Activated naive CD8-positive, alpha-beta T cell (primary cell): ENCODE measurements around the gene NKX3-2.

ENCODE experiments used
- H3K27ac Mint-ChIP-seq: one replicate; pipeline ENCODE4 v1.8.0; 2021; ENCODE audit warnings: mixed read lengths
- H3K27me3 Mint-ChIP-seq: one replicate; pipeline ENCODE4 v1.8.0; 2021; ENCODE audit warnings: mixed read lengths
- H3K36me3 Mint-ChIP-seq: one replicate; pipeline ENCODE4 v1.8.0; 2021; ENCODE audit warnings: mixed read lengths
- H3K4me1 Mint-ChIP-seq: one replicate; pipeline ENCODE4 v1.8.0; 2021; ENCODE audit warnings: low read depth, mixed read lengths
- H3K4me3 Mint-ChIP-seq: one replicate; pipeline ENCODE4 v1.8.0; 2021; ENCODE audit warnings: mild to moderate bottlenecking, mixed read lengths
- H3K9me3 Mint-ChIP-seq: one replicate; pipeline ENCODE4 v1.8.0; 2021; ENCODE audit warnings: low read depth, mixed read lengths

NKX3-2 gene

DNA sequence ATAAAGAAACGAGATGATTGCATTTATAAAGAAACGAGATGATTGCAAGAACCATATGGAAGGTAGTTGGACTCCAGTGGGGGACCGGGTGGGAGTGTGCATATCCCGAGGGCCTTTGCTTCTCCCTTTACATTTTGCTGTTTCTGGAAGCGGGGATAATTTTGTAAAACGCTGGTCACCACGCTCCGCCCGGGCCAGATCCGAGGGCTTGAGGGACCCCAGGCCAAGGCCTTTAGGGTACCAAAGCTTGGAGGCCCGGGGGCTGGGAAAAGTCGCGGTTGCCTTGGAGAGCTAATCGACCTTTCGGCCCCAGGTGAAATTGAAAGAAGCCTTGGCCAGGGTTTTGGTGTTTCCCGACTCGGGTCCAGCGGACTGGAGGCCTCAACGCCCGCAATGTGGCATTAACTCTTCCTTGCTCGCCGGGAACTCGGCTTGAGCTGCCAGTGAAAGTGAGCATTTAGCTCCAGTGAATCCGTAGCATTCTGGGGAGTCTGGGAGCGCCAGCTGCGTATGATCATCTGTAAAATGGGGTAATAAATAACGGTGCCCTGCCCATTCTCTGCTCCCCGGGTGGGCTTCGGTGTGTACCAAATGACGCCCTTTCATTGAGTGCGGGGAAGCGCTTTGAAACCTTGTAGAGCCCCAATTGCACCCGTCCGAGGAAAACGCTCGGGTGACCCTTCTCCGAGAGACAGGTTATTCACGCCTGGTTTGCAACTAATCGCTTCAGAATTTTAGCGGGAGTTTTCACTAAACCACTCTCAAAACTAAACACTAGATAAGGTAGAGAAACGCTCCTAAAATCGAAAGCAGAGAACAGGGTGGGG is 4.5 kb downstream of the NKX3-2 start:
- no peak overlapping the region for H3K27ac Mint-ChIP-seq

DNA sequence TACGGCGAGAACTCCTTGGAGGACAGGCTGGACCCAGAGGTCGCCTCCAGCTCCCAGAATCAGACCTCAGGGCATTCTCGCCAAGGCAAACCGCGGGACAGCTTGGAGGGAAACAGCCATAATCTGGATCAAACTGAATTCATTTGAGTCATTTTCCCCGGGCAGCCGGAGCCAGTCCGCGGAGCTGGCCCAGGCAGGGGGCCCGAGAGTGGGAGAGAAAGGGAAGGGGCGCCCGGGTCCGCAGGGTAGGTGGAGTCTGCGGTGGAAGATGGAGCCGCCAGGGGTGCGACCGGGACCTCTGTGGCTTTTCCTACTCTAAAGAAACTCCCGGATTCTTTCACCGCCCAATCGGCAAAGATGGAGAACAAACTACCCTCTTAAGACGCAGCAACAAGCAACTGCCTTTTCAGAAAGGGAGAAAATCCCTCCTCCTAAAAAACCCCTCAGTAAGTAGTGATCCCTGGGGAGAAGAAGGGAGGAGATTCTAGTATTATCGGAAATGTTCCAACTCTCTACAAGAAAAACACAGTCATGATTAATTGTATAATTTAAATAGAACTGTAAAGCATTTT is 5.2 kb downstream of the NKX3-2 start:
- H3K27ac Mint-ChIP-seq = no peak overlapping the region
- peak overlapping the region; percentile 65 for H3K4me3 Mint-ChIP-seq
- H3K27me3 Mint-ChIP-seq = peaks cover 52% of the 10 kb centered on the region
- peaks cover 40% of the 10 kb centered on the region for H3K4me1 Mint-ChIP-seq
- H3K9me3 Mint-ChIP-seq = no peaks in the 10 kb centered on the region
- peaks cover 9% of the 10 kb centered on the region for H3K36me3 Mint-ChIP-seq

More for the DNA sequence above, 4.5 kb downstream of the NKX3-2 start:
- peaks cover 49% of the 10 kb centered on the region for H3K27me3 Mint-ChIP-seq
- peaks cover 38% of the 10 kb centered on the region for H3K4me1 Mint-ChIP-seq
- peak overlapping the region; percentile 35 for H3K4me3 Mint-ChIP-seq
- peaks cover 9% of the 10 kb centered on the region for H3K36me3 Mint-ChIP-seq
- no peaks in the 10 kb centered on the region for H3K9me3 Mint-ChIP-seq

DNA sequence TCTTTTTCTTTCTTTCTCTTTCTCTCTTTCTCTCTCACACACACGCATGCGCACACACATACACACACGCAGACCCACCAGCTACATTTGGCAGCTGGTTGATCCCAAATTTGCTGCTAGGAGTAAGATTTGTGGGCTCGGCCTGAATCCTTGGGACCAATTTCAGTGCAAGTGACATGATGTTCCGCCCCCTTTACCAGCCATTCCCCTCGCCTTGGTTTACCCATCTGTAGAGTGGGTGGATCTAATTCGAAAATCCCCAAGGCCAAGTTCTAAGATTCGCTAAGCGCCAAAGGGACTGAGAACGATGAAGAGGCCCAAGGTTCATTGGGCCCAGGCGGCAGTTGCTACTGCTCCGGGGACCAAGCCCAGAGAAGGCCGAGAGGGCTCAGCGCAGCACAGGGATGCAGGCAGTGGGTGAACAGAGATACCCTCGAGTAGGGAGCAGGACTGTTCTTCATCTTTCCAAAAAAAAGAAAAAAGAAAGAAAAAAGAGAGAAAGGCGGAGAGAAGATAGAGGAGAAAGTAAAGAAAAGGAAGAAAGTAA is 5.8 kb downstream of the NKX3-2 start:
- peak overlapping the region; percentile 76 for H3K27ac Mint-ChIP-seq
- H3K4me3 Mint-ChIP-seq = peak overlapping the region; percentile 65
- H3K4me1 Mint-ChIP-seq = peaks cover 42% of the 10 kb centered on the region
- peaks cover 9% of the 10 kb centered on the region for H3K36me3 Mint-ChIP-seq
- peaks cover 56% of the 10 kb centered on the region for H3K27me3 Mint-ChIP-seq
- H3K9me3 Mint-ChIP-seq = no peaks in the 10 kb centered on the region

DNA sequence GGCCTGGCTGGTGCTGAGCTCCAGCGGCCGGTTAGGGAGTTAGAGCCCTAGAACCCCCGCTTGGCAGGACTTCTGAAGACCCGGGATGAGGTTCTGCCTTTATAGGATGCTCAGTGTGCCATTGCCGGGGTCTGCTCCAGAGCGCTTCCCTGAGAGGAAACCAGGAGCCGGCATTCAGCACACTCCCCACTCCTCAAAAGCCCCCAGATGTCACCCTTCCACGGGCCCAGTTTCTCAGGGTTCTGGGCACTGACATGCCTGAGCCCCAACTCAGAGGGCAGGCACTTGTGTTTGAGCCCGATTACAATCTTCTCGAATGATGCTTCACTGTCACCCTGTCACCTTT is 6.5 kb downstream of the NKX3-2 start:
- Mint-ChIP-seq H3K27ac (no peak overlapping the region), H3K27me3 (peaks cover 55% of the 10 kb centered on the region), H3K4me3 (no peak overlapping the region)

DNA sequence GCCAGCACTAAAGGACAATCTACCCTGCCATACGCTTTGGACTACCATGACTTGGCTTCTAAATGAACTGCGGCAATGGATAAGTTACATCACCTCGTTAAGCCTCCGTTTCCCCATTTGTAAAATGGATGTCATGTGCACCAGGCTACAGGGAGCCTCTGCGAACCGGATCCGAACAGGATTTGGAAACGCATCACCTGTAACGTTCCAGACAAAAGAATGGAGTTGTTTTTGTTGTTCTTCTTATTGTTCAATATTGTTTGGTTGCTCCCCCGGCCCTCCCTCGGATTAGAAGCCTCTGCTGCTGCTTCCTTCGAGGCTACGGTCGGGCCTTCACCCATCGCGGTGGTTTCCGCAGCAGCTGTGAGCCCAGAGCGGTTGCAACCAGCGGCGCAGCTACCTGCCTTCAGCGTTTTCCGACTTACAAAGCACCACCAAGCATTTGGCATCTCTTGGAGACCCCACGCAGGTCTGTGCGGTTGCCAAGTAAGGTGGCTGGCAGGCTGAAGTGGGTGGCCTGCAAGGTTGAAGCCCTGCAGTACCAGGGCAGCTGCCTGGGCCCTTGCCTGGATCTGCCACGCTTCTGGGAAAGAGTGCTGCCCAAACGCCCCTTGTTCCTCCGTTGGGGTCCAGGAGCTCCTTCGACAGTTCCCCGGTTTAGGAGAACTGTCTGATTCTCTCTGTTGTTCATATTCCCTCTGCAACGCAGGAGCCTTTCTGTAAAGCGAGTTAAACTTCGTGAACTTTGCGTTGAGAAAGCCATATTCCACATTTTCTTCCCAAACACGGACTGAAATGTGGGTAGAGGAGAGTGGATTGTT is 7.1 kb downstream of the NKX3-2 start:
- Mint-ChIP-seq H3K36me3 (peaks cover 9% of the 10 kb centered on the region), H3K9me3 (no peaks in the 10 kb centered on the region), H3K27ac (no peak overlapping the region), H3K4me1 (peaks cover 35% of the 10 kb centered on the region), H3K4me3 (no peak overlapping the region), H3K27me3 (peaks cover 58% of the 10 kb centered on the region)

More for the DNA sequence above, 6.5 kb downstream of the NKX3-2 start:
- H3K9me3 Mint-ChIP-seq = no peaks in the 10 kb centered on the region
- H3K4me1 Mint-ChIP-seq = peaks cover 37% of the 10 kb centered on the region
- peaks cover 9% of the 10 kb centered on the region for H3K36me3 Mint-ChIP-seq

DNA sequence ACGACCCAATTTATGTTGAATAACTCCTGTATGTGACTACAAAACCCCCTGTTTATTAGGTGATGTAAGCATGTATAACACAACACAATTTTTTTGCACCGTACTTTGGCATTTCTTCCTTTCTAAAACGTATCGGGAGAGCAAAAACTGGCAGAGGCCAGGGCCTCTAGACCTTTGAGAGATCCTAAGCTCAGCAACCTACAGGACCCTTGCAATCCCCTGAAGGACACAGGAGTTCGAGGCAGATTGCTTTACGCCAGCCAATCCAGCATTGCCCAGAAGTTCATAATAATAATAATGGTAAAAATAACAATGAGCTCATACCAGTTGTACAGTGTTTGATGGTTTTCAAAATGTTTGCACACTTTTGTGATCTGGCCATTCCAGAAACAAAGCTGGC is 7.7 kb downstream of the NKX3-2 start:
- H3K4me1 Mint-ChIP-seq = peaks cover 31% of the 10 kb centered on the region
- H3K9me3 Mint-ChIP-seq = no peaks in the 10 kb centered on the region
- peaks cover 60% of the 10 kb centered on the region for H3K27me3 Mint-ChIP-seq
- peak overlapping the region; percentile 24 for H3K27ac Mint-ChIP-seq
- peaks cover 9% of the 10 kb centered on the region for H3K36me3 Mint-ChIP-seq
- no peak overlapping the region for H3K4me3 Mint-ChIP-seq

DNA sequence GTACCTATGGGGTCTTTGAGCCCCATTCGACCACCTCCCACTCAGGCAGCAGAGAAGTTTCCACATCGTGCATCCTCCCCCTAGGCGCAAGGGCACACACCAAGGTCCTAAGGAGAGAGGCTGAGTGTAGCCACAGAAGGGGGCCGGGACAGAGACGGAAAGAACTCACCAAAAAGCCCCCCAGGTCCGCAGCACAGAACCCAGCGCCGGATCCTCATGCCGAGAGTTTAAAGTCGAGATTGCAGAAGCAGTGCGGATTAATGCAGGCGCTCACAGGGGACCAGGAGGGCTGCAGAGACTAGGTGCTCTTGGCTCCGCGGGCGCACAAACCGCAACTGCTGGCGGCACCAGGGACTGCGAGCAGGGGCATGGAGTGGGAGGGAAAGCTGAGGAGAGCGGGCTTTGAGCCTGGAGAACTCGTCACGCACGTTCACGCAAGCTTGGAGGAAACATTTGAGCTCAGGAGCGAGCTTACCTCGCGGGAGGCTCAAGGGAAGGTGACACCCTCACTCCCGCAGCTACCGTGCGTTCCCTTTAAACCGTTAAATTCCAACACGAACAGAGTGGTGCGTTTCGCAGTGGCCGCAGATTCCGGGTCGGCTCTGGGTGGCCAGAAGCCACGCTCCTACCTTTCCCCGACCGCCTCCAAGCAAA is 8.5 kb downstream of the NKX3-2 start:
- Mint-ChIP-seq H3K27ac (no peak overlapping the region), H3K27me3 (peaks cover 61% of the 10 kb centered on the region), H3K9me3 (no peaks in the 10 kb centered on the region), H3K4me3 (no peak overlapping the region), H3K4me1 (peaks cover 30% of the 10 kb centered on the region), H3K36me3 (peaks cover 9% of the 10 kb centered on the region)

DNA sequence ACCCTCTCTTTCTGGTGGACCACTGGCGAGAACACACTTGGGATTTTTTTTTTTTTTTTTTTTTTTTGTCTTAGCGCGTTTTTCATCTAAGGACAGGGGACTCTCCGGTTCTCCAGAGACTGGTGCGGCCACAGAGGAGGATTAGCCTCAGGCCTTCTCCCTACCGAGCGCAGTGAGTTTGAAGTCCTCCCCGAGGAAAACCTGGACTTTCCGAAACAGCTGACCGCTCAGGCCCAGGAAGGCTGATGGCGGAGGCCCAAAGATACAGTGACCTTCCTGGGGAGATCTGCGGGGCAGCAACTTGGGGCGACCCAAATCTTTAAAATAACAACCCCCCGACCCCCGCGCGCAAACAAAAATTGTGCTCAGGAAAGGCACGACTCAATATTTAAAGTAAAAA is 9.2 kb downstream of the NKX3-2 start:
- Mint-ChIP-seq H3K27me3 (peaks cover 63% of the 10 kb centered on the region), H3K9me3 (no peaks in the 10 kb centered on the region), H3K4me3 (no peak overlapping the region), H3K4me1 (peaks cover 32% of the 10 kb centered on the region), H3K36me3 (peaks cover 7% of the 10 kb centered on the region), H3K27ac (no peak overlapping the region)

DNA sequence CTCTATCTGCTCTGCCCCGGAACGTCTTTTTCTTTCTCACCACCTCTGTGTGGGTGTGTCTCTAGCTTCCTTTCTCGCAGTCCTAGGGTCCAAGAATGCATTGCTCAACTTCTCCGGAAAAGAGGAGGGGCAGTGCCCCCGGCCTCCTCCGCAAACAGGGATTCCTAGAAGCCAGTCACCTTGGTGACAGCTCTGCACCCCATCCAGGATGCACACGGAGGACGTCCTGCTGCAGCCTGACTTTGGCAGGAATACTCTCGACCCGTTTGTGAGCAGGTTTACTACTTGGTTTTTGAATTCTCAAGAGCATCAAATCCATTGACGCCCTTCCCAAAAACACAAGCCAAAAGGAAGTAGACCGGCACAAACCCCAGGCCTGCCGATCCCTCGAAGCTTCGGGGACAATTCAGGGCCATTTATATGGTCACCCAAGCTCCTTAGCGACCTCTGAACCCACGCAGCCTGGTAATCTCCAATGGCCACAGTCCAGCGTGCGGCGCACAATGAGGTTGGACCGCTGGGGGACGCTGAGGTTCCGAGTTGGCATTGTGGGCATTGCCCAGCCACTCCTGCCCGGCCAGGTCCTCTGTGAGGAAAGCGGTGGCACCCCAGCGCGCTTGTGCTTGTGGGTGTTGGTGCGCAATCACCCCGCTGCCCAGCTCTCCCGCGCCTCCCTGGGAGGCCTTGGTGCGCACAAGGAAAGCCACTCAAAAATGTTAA is 9.8 kb downstream of the NKX3-2 start:
- Mint-ChIP-seq H3K9me3 (no peaks in the 10 kb centered on the region), H3K4me1 (peaks cover 32% of the 10 kb centered on the region), H3K27me3 (peaks cover 61% of the 10 kb centered on the region), H3K4me3 (no peak overlapping the region), H3K27ac (no peak overlapping the region), H3K36me3 (peaks cover 7% of the 10 kb centered on the region)

DNA sequence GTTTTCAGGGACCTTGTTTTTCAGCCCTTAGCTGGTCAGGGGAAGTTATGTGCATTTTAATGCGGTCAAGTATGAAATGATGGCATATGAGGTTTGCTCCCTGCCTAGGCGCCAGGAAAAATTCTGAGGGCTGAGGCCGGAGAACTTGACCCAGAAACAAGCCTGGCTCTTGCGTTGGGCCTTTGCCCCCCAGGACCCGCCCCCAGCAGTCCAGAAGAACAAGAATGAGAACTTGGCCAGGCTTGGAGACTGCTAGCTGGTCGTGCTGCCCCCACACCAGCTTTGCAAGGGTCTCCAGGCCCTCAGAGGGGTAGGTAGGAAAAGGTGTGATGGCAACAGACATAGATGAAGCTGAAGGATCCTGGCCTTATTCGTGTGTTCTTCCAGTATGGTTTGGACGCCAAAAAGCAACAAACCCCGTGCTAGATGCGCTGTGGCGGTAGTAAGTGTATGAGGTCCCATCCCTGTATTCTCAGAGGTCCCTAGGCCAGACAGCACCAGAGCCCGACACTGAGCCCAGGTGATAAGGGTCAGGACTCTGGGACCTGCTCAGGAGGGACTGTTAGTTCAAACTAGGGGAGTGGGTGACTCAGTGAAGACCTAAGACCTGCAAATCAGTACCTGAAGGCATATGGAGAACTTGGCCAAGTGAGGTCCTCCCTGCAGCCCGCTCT is 10.5 kb downstream of the NKX3-2 start:
- H3K4me3 Mint-ChIP-seq = no peak overlapping the region
- peaks cover 8% of the 10 kb centered on the region for H3K36me3 Mint-ChIP-seq
- H3K9me3 Mint-ChIP-seq = no peaks in the 10 kb centered on the region
- H3K4me1 Mint-ChIP-seq = peaks cover 32% of the 10 kb centered on the region
- H3K27ac Mint-ChIP-seq = no peak overlapping the region
- peaks cover 56% of the 10 kb centered on the region for H3K27me3 Mint-ChIP-seq

DNA sequence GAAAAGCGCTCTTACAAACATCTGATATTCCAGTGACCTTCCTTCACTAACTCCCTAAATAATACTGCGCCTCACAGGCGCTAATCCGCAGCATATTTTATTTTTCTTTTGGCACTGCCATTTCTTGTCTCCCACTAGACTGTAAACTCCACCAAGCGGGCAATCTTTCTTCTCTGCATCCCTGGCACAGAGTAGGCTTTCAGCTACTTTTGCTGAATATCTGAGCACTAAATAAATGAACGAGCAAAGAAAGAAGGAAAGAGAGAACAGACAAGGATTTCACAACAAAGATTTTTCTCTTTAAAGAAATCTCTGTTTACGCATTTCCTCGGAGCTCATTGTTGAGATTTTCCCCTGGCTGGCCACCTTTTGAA is 12.7 kb downstream of the NKX3-2 start:
- Mint-ChIP-seq H3K4me1 (peaks cover 39% of the 10 kb centered on the region), H3K27me3 (peaks cover 50% of the 10 kb centered on the region), H3K9me3 (no peaks in the 10 kb centered on the region), H3K4me3 (no peak overlapping the region), H3K36me3 (peaks cover 3% of the 10 kb centered on the region), H3K27ac (no peak overlapping the region)

DNA sequence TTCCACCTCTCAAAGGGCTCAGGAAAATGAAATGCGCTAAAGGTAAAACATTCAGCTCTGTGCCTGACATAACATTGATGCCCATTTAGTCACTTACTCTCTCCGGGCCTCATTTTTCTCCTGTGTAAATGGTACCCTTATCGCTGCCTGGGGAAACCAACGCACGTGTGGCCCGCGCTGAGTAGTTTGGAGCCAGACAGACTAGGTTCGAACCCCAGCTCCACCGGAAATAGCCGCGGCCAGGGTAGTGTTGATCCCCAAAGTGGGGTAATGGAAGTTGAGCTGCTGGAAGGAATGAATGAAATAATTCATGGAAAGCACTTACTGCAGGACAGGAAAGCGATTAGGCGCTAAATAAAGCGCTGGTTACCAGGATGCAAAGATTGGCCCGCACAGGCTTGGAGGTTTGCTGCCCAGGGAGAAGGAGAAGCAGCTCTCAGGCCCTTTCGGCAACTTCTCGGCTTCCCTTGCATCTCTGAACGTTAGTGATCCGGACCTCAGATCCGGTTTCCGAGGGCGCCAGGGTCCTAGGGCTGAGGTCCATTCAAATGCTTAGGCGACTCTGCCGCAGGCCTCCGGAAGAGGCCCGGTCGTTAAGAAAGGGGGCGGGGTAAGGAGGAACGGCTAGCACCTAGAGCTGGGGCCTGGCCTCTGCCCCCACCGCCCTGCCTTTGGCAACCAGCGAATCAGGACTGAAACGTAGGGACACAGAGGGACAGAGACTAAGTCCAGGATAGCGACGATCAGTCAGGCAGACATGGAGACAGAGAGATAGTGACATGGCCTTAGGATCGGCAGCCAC is 13.3 kb downstream of the NKX3-2 start:
- Mint-ChIP-seq H3K27ac (no peak overlapping the region), H3K27me3 (peaks cover 47% of the 10 kb centered on the region), H3K9me3 (no peaks in the 10 kb centered on the region), H3K36me3 (peaks cover 2% of the 10 kb centered on the region), H3K4me1 (peaks cover 39% of the 10 kb centered on the region), H3K4me3 (peak overlapping the region; percentile 13)
